DMS114 treated with DMSO at 0.1 percent for 48 hours (cell line): ENCODE measurements around the gene CDC42SE1.
A peak's percentile ranks its signal among the peaks of the same experiment; 100 is the strongest.

Experiments
- DNase-seq: peaks from one replicate; lab custom pipeline; 2025; ENCODE audit not compliant: unreplicated experiment; lab: John Stamatoyannopoulos, UW

Gene CDC42SE1

DNA sequence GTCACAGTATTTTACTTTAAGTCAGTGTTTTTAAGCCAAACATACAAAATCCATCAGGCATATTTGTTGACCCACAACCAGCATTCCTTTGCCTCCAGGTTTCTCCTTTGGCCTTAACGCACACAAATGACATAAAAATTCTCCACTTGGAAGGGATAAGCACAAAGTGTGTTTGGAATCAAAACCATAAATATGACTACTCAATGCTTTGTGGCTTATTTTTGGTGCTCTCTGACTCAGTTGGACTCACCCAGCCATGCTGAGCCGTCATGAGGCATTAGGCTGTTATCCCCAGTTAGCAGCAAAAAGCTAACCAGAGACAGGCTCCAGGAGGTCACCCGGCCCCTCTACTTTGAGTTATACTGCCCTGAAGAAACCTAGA, 50.2 kb downstream of the CDC42SE1 start:
- DNase-seq = no peak

DNA sequence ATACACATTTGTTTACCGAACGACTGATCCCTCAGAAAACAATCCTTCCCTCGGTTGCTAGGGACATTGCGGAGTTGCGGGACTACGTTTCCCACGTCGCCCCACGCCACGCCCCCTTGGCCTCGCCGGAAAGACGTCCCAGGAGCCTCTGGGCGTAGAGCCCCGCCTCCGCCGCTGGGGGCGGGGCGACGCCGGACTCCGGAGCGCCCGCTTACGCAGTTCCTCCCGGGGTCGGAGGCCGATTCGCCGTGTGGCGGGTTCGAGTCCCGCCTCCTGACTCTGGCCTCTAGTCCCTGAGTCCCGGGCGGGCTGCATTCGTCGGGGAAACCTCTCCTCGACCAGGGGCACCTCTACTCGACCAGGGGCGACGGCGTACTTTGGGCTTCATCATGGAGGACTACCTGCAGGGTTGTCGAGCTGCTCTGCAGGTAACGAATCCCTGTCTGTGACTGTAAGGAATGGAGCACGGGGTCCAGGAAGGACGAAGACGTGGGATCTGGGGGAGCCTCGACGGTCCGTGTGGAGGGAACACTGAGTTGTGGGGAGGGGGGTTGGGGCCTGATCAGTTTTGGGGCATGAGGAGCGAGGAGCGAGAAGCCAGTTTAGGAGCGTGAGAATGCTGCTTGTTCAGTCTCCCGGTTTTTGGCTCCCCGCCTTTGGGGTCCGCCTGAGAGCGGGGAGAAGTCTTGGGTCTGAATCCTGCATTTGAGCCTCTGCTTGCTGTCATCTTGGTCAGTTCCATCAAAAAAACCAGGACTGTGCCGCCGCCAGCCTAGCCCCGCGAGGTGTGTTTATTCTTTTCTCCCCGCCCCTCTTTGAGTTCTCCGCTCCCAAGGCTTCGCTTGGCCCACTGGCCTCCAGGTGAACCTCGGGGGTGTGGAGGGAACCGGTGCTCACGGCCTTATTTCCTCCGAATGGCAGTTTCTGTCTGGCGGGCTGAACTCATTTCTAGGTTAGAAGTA, 50.9 kb downstream of the CDC42SE1 start, which contains the start of gene PRUNE1:
Gene PRUNE1, plus strand, starts transcription at position 206 of the 962 bp plus-strand sequence. Its CDS starts 184 bp downstream, at position 390.
- DNase-seq = peak; percentile 96

- DNase-seq = no peak
These were observed 51.6 kb downstream of the CDC42SE1 start for GRCh38 chr1:151007853-151008243.

GRCh38 chr1:151006327-151007052, 52.9 kb downstream of the CDC42SE1 start, which contains the start of gene MINDY1:
Gene MINDY1, minus strand, starts transcription at chr1:151006902. Its CDS starts 4,285 bp downstream, at chr1:151002617.
- peak; percentile 94 for DNase-seq

- no peak for DNase-seq
These were observed 53.6 kb downstream of the CDC42SE1 start for GRCh38 chr1:151005729-151006319.

GRCh38 chr1:151003180-151003579, 56.2 kb downstream of the CDC42SE1 start:
- no peak for DNase-seq

- DNase-seq = no peak
These were observed 56.8 kb downstream of the CDC42SE1 start for GRCh38 chr1:151002611-151003010.

DNA sequence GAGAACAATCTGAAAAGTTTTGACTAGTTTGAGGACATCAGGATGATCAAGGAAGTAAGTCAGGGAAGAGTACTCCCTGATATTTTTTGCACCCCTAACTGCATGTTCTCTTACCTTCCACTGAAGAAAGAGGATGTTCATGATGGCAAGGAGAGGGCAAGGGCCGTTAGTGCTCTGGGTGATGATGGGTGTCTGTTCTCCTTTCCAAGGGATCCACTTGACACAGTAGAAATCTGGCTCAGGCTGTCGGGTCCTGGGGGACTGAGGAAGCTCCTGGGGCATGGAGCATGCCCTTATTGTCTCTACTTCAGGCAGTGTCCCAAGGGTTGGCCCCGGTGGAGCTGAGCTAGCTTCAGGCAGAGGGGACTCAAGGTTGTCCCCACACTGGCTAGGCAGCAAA, 57.4 kb downstream of the CDC42SE1 start:
- DNase-seq = no peak

DNA sequence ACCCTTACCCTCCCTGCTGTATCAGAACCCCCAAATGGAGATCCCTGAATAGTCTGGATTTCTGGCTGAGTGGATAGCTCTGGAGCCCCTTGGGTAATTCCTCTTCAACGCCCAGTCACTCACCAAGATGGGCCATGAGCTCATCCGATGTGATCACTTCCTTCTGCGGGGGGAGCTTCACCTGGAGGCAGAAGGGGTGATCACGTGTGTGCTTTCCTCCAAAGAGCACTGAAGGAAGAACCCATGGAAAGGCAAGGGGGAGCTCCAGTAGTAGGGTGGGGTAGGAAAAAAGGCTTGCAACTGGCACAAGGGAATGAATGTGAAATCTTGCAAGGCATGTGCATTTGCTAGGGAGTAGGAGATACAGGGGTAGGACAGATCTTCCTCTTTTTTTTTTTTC, 57.8 kb downstream of the CDC42SE1 start:
- DNase-seq = no peak
